Heart left ventricle (tissue), 13 donors: ENCODE results near the gene RESP18.

Experiments
- POLR2A ChIP-seq, 2 donors: fragments of 450-650 bp; IDR thresholded peaks; one replicate each; pipeline ENCODE4 v1.6.1; 2017; ENCODE audit warnings: antibody characterized with exemption in 2 of 2, mild to moderate bottlenecking in 2 of 2, moderate library complexity in 2 of 2
- TF ChIP-seq, protein P1 (sequence below), 12 donors: fragments of 200-600 bp; sonication (generic) in 4 of 12; IDR thresholded peaks; one replicate each; pipeline versions ENCODE4 v1.5.0 to v1.8.0; 2018 to 2022; ENCODE audit warnings: antibody characterized with exemption in 12 of 12, mild to moderate bottlenecking in 5 of 12
- donor health status: ischemic (EF 13 %, LVEDD 7.1; RV severe dilation, severe dysfunction).
- donor health status: DM: no; HTN: yes; CAD: no.
- donor health status: DM: no; HTN: no; CAD: no.
- donor health status: ischemic (EF 25% LVEDD 6.9; RV normal size, moderate dysfunction).
- donor health status: ischemic (EF 25% LVEDD 5.7; RV mildly dilated, moderate dysfunction).
- donor health status: ischemic (EF 35%, LVEDD 5.7; RV mildly dilated, moderate dysfunction).
- donor health status: nonischemic (EF 11% LVEDD 7.7; RV severe dilation, severe dysfunction).
- donor health status: DM: yes; HTN: yes; CAD: no.
- donor health status: PGD.
- donor health status: ischemic (EF 29% LVEDD 5.4; RV normal size, mild dysfunction).
- donor health status: nonischemic (EF 23%, LVEDD 6.1; RV moderate dilation, normal function).

DNA sequence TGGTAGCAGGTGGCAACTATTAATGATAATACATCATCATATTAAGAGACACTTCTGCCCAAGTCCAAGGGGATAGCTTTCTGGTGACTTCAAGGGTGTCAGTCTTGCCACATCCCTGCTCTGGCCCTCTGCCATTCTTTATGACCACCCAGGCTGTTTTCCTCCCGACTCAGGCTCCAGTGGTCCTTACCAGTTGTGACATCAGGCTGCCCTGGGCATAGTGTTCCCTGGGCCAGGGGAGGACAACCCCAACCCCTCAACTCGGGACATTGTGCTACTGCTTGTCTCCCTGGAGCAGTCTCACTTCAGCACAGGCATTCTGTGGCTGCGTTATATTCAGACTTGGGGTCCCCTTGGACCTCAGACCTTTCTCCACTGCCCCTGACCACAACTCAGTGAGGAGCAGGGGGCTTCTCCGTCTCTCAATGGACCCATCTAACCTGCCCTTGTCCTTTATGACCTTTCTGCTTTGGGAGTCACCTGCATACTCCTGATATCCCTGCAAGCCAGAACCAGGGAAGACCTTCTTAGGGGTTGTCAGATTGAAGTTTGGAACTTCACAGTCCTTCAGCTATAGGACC, 40.5 kb downstream of the RESP18 start:
- TF ChIP-seq POLR2A (IDR thresholded peaks at IDR 0.05): no peak
- TF ChIP-seq, protein P1, sequence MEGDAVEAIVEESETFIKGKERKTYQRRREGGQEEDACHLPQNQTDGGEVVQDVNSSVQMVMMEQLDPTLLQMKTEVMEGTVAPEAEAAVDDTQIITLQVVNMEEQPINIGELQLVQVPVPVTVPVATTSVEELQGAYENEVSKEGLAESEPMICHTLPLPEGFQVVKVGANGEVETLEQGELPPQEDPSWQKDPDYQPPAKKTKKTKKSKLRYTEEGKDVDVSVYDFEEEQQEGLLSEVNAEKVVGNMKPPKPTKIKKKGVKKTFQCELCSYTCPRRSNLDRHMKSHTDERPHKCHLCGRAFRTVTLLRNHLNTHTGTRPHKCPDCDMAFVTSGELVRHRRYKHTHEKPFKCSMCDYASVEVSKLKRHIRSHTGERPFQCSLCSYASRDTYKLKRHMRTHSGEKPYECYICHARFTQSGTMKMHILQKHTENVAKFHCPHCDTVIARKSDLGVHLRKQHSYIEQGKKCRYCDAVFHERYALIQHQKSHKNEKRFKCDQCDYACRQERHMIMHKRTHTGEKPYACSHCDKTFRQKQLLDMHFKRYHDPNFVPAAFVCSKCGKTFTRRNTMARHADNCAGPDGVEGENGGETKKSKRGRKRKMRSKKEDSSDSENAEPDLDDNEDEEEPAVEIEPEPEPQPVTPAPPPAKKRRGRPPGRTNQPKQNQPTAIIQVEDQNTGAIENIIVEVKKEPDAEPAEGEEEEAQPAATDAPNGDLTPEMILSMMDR (IDR thresholded peaks at IDR 0.05): no peak
